GM12878 (cell line): Measurements from ENCODE around the gene NCF4. TPM values are rescaled to one million over a fixed set of nuclear protein-coding genes. Genes with fewer than 3 reads are reported as not detected.

Experiments used
- ATAC-seq: fragments of 200-7000 bp; cut with Tn5 transposase; 3 replicates; pipeline ENCODE4 v1.9.1; 2020; ENCODE audit warnings: mild to moderate bottlenecking, moderate library complexity
- BruUV-seq: library from RNA; stranded (reverse); fragments of 400-500 nt; replicated peaks from 2 replicates; lab custom pipeline; 2021; lab: Mats Ljungman, UMichigan
- CTCF ChIA-PET: fragments of 300-600 bp; sonication (Branson Sonifier 250); formaldehyde crosslinking; extraction: SDS; loops from one replicate; lab custom pipeline; 2021; ENCODE audit warnings: inconsistent platforms; lab: Yijun Ruan, JAX
- POLR2A ChIA-PET: fragments of 350-600 bp; formaldehyde crosslinking; extraction: SDS; loops from one replicate; lab custom pipeline; 2021; ENCODE audit warnings: inconsistent platforms; lab: Charles Lee
- RAD21 ChIA-PET: fragments of 300-600 bp; sonication (Branson Sonifier 250); formaldehyde crosslinking; loops from one replicate; lab custom pipeline; 2023; ENCODE audit warnings: antibody characterized with exemption; ENCODE audit not compliant: unreplicated experiment; lab: Charles Lee
- SMC1A ChIA-PET: fragments of 300-600 bp; sonication (Branson Sonifier 250); formaldehyde crosslinking; loops from one replicate; lab custom pipeline; 2023; ENCODE audit not compliant: unreplicated experiment, uncharacterized antibody; lab: Charles Lee
- DNase-seq: peaks from one replicate; pipeline ENCODE4 v3.0.0-alpha.2; 2011; ENCODE audit warnings: low read depth, low spot score
- FAIRE-seq: peaks from 3 replicates; lab custom pipeline; 2011; peaks lifted over from hg19 to GRCh38; lab: Jason Lieb, UNC
- H2AFZ ChIP-seq: 2 replicates; pipeline ENCODE4 v1.6.0; 2011; ENCODE audit warnings: low read depth, low read length, control low read depth; ENCODE audit not compliant: control insufficient read depth
- H3K27ac ChIP-seq: 2 replicates; pipeline ENCODE4 v1.5.1; 2011; ENCODE audit warnings: control low read depth; ENCODE audit not compliant: control insufficient read depth, insufficient read depth
- H3K27me3 ChIP-seq, 2 experiments: replicated peaks in 1 of 2; 2 replicates each; pipeline versions ENCODE4 v1.6.0 to v1.6.1; 2011; ENCODE audit warnings: low read length in 1 of 2; ENCODE audit not compliant: control insufficient read depth in 2 of 2, insufficient read depth in 2 of 2
- H3K36me3 ChIP-seq, 2 experiments: 2 replicates each; pipeline ENCODE4 v1.5.1; 2011; ENCODE audit warnings: low read length in 1 of 2; ENCODE audit not compliant: control insufficient read depth in 2 of 2, insufficient read depth in 2 of 2
- H3K4me1 ChIP-seq: 2 replicates; pipeline ENCODE4 v1.6.1; 2011; ENCODE audit warnings: mild to moderate bottlenecking, low read length, moderate library complexity, mixed read lengths; ENCODE audit not compliant: control insufficient read depth, insufficient read depth
- H3K4me2 ChIP-seq: 2 replicates; pipeline ENCODE4 v1.6.0; 2011; ENCODE audit warnings: control low read depth; ENCODE audit not compliant: control insufficient read depth, insufficient read depth
- H3K4me3 ChIP-seq: fragments of 200-600 bp; sonication (generic); 2 replicates; pipeline ENCODE4 v1.5.1; 2016
- H3K79me2 ChIP-seq: 2 replicates; pipeline ENCODE4 v1.6.0; 2011; ENCODE audit warnings: low read length; ENCODE audit not compliant: control insufficient read depth, insufficient read depth
- H3K9ac ChIP-seq: 2 replicates; pipeline ENCODE4 v1.8.0; 2011; ENCODE audit warnings: low read length, control low read depth, mixed read lengths; ENCODE audit not compliant: control insufficient read depth, insufficient read depth
- H3K9me3 ChIP-seq: replicated peaks from 3 replicates; pipeline ENCODE4 v1.5.1; 2011; ENCODE audit warnings: mild to moderate bottlenecking, low read length; ENCODE audit not compliant: control insufficient read depth, insufficient read depth
- H4K20me1 ChIP-seq: 2 replicates; pipeline ENCODE4 v1.6.0; 2011; ENCODE audit not compliant: control insufficient read depth, insufficient read depth
- ATF2 ChIP-seq: IDR thresholded peaks from 2 replicates; pipeline ENCODE4 v1.6.1; 2012; ENCODE audit warnings: low read length, inconsistent platforms
- HCFC1 ChIP-seq: fragments of 150-350 bp; IDR thresholded peaks from 2 replicates; pipeline ENCODE4 v1.6.1; 2014; ENCODE audit warnings: low read length
- KLF5 ChIP-seq: fragments of 450-650 bp; IDR thresholded peaks from 2 replicates; pipeline ENCODE4 v1.6.1; 2014; ENCODE audit warnings: mild to moderate bottlenecking; ENCODE audit not compliant: partially characterized antibody
- SMAD5 ChIP-seq: IDR thresholded peaks from 2 replicates; pipeline ENCODE4 v1.6.1; 2016; ENCODE audit warnings: antibody characterized with exemption, low read depth
- SMC3 ChIP-seq: IDR thresholded peaks from 2 replicates; pipeline ENCODE4 v1.6.1; 2011; ENCODE audit warnings: low read length, improper control_type of control experiment, borderline replicate concordance
- USF2 ChIP-seq: IDR thresholded peaks from 2 replicates; pipeline ENCODE4 v1.6.1; 2011; ENCODE audit warnings: low read depth, low read length, improper control_type of control experiment, borderline replicate concordance
- ZNF384 ChIP-seq: IDR thresholded peaks from 2 replicates; pipeline ENCODE4 v1.6.1; 2012; ENCODE audit warnings: low read depth, mild to moderate bottlenecking, low read length, improper control_type of control experiment, borderline replicate concordance
- WGBS: methylation state at CpG from one replicate; pipeline ENCODE4 v1.1.6; 2016; ENCODE audit warnings: low lambda C conversion rate; ENCODE audit not compliant: insufficient replicate concordance, insufficient coverage; ENCODE audit errors: missing lambda C conversion rate; 5-methylcytosine and 5-hydroxymethylcytosine counted together
- in situ Hi-C: fragments of 300-500 bp; cut with MboI; formaldehyde crosslinking; loops from 9 replicates; pipeline ENCODE4 v1.14.3; 2018; ENCODE audit warnings: mixed read lengths
- intact Hi-C: fragments of 100-400 bp; cut with micrococcal nuclease; formaldehyde crosslinking; loops from one replicate; pipeline ENCODE4 v1.14.2; 2022; ENCODE audit not compliant: unreplicated experiment
- polyA plus RNA-seq, 11 experiments: library from polyadenylated mRNA; depleted of rRNA in 4 of 11; unstranded in 6 of 11; stranded (reverse) in 5 of 11; fragments of >200 nt; fragmentation: Nextera tagmentation in 4 of 11; fragmentation: Illumina TruSeq in 1 of 11; extraction: Ambion mirVana in 4 of 11; extraction: Trizol in 1 of 11; gene quantifications; 1 replicate in 1 of 11; 2 replicates in 10 of 11; pipeline versions ENCODE4 v1.2.1 to v1.2.3, GENCODE V29; 2011 to 2016; ENCODE audit warnings: inconsistent platforms in 2 of 11, missing spikeins in 2 of 11, low read depth in 1 of 11
- total RNA-seq, 4 experiments: library from RNA; depleted of rRNA in 3 of 4; stranded (reverse); fragments of >200 nt in 3 of 4; fragmentation: Illumina TruSeq in 1 of 4; extraction: Trizol in 1 of 4; gene quantifications; 2 replicates each; pipeline versions ENCODE4 v1.2.1 to v1.2.3, GENCODE V29; 2013 to 2021
- TF ChIP-seq, protein P1 (sequence below): fragments of 450-650 bp; IDR thresholded peaks from 2 replicates; pipeline ENCODE4 v1.6.1; 2016; ENCODE audit warnings: mild to moderate bottlenecking

The NCF4 gene
- total and polyA plus RNA-seq, 10 of the 15 experiments (the other 5 are each of a cell fraction or from before 2014, with no cell fraction given) = 22.9 to 136 (median 72.5) TPM

GRCh38 chr22:36886016-36886415, 25.2 kb downstream of the NCF4 start:
- CTCF ChIA-PET = interaction anchor here (1.8 kb wide), 1 partner anchor 30 kb away, joined by 7 read pairs; no protein-coding TSS in a partner anchor
- no peak overlapping the region for H2AFZ ChIP-seq
- RAD21 ChIA-PET = no interaction called here
- FAIRE-seq (no peak), DNase-seq (no peak), ATAC-seq (no peak)
- no peaks in the 10 kb centered on the region for H3K36me3 ChIP-seq
- SMC1A ChIA-PET = interaction anchor here (2.5 to 3.1 kb wide), 2 partner anchors 13 to 30 kb away, joined by 7 to 9 read pairs; no protein-coding TSS in a partner anchor
- TF ChIP-seq SMC3 = no peak
- no peak for TF ChIP-seq ATF2
- TF ChIP-seq KLF5 = no peak
- TF ChIP-seq, protein P1, sequence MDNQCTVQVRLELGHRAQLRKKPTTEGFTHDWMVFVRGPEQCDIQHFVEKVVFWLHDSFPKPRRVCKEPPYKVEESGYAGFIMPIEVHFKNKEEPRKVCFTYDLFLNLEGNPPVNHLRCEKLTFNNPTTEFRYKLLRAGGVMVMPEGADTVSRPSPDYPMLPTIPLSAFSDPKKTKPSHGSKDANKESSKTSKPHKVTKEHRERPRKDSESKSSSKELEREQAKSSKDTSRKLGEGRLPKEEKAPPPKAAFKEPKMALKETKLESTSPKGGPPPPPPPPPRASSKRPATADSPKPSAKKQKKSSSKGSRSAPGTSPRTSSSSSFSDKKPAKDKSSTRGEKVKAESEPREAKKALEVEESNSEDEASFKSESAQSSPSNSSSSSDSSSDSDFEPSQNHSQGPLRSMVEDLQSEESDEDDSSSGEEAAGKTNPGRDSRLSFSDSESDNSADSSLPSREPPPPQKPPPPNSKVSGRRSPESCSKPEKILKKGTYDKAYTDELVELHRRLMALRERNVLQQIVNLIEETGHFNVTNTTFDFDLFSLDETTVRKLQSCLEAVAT = no peak
- no peak for TF ChIP-seq USF2
- TF ChIP-seq SMAD5 = no peak
- TF ChIP-seq ZNF384 = no peak
- TF ChIP-seq HCFC1 = no peak
- POLR2A ChIA-PET = interaction anchor here (0.6 to 1.5 kb wide), 2 partner anchors 7 to 414 kb away, joined by 3 read pairs; no protein-coding TSS in a partner anchor
- H3K4me2 ChIP-seq = no peak overlapping the region
- peaks cover 5% of the 10 kb centered on the region; the same call in 2 of the 3 replicates for H3K9me3 ChIP-seq
- no peak overlapping the region for H3K27ac ChIP-seq
- H4K20me1 ChIP-seq = no peaks in the 10 kb centered on the region
- H3K4me1 ChIP-seq = no peaks in the 10 kb centered on the region
- no peak overlapping the region for H3K9ac ChIP-seq
- H3K4me3 ChIP-seq = no peak overlapping the region
- BruUV-seq = no TSS peak
- intact Hi-C loops = no loop called here
- H3K27me3 ChIP-seq = no peaks in the 10 kb centered on the region
- H3K79me2 ChIP-seq = no peaks in the 10 kb centered on the region
- WGBS = 76% methylated on average over 4 of the region's 4 CpGs
- in situ Hi-C loops = no loop called here
